Femur (tissue), 1 donor: ENCODE measurements around the gene PPP1R3F.

Experiments used
- DNase-seq: peaks from one replicate; pipeline ENCODE4 v3.0.0-alpha.2; 2017

The PPP1R3F gene, protein sequence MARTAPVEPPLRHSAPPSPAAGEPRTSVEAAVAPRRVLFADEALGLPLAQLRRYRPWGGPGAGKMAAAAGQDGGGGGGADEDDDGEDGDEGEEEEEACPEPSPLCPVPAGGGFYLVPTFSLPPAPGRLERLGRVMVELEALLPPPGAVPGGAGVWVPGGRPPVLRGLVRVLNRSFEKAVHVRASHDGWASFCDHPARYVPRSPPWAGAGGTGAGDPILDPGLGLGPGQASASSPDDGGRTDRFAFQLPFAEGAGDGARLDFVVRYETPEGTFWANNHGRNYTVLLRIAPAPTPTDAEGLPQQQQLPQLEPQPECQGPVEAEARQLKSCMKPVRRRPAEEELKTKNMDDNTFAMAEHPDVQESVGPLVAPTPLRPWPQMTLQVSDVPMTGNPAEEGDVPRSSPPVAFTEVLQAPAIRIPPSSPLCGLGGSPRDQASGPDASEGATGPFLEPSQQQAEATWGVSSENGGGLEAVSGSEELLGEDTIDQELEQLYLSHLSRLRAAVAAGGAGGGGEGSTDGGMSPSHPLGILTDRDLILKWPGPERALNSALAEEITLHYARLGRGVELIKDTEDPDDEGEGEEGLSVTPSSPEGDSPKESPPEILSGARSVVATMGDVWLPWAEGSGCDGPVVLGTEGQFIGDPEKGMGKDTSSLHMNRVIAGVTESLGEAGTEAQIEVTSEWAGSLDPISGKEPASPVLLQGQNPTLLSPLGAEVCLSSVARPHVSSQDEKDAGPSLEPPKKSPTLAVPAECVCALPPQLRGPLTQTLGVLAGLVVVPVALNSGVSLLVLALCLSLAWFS

DNA sequence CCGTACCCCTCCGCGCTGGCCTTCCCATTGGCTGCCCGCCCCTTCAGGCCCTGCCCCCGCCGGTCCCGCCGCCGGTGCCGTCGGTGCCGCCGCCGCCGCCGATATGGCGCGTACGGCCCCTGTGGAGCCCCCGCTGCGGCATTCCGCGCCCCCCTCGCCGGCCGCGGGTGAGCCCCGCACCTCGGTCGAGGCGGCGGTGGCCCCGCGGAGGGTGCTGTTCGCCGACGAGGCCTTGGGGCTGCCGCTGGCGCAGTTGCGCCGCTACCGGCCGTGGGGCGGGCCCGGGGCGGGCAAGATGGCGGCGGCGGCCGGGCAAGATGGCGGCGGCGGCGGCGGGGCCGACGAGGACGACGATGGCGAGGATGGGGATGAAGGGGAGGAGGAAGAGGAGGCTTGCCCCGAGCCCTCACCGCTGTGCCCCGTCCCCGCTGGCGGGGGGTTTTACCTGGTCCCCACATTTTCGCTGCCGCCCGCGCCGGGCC lies at the start of gene PPP1R3F:
PPP1R3F (plus strand) TSS at position 27 of the 482 bp plus-strand sequence; CDS start at position 104, 77 bp downstream.
- DNase-seq, result no peak

DNA sequence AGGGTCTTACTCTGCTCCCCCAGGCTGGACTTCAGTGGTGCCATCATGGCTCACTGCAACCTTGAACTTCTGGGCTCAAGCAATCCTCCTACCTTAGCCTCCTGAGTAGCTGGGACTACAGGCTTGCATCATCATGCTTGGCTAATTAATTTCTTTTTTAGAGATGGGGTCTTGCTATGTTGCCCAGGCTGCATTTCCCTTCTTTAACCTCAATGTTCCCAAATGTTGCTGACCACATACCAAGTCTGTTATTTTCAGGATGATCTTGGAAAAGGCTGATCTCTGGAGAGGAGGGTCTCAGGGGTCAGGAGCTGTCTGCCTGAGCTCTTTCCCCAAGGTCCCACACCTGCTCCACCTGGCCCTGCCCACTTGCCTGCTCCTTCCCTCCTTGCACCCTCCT lies 49.5 kb upstream of the PPP1R3F start:
- no peak for DNase-seq

DNA sequence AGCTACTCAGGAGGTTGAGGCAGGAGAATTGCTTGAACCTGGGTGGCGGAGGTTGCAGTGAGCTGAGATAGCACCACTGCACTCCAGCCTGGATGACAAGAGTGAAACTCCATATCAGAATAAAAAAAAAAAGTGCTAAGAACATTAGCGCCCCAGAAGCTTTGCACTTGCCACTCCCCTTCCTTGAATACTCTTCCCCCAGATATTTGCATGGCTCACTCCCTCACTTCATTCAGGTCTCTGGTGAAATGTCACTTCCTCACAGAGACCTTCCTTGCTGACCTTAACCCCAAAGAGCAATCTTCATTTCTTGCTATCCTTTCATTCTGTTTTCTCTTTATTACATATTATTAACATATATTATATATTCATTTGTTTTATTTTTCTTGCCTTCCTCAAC lies 47.7 kb upstream of the PPP1R3F start:
- DNase-seq, result no peak

DNA sequence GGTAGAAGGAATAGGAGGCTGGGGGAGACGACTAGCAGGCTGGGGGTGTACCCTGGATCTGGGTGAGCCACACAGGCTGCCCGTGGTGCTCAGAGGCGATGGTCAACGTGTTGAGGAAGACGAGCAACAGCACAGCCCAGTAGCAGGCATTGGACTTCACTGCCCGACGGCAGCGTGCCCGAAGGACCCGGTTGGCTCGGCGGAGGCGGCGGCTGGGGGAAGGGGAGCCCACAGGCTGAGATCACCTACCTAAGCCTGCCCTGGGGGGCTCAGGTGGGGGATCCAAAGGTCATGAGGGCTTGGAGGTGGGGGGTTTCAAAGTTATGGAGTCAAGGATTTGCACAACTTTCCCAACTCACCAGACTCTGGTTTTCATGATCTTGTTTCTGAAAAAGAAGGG lies 43.7 kb upstream of the PPP1R3F start:
- no peak for DNase-seq

DNA sequence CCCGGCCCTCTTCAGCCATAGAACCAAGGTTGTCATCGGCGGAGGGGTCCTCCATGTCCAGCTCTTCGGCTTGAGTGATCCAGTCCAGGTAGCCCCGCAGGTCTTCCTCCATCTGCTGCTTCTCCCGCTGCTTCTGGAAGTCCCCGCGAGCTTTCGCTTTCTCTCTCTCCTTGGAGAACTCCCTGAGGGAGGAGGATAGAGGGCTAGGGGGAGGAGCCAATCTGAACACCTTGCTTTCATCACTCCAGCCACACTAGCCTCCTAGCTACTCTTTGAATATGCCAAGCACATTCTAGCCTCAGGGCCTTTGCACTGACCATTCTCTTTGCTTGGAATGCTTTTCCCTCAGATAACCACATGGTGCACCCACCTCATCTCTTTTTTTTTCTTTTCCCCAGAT lies 42.6 kb upstream of the PPP1R3F start:
- DNase-seq, result no peak

DNA sequence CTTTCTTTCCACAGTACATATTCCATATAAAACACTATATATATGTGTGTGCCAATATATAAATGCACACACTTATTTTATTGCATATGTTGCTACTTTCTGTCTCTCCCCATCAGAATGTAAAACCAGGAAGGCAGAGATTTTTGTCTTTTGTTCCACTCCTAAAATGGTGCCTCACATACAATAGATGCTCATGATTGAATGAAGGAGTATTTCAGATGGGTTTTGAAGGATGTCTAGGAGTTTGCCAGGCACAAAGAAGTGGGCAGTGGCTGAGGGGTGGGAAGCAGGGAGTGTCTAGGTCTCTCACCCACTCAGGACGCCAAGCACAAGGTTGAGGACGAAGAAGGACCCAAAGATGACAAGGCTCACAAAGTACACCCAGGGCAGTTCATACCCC lies 41.9 kb upstream of the PPP1R3F start:
- no peak for DNase-seq

DNA sequence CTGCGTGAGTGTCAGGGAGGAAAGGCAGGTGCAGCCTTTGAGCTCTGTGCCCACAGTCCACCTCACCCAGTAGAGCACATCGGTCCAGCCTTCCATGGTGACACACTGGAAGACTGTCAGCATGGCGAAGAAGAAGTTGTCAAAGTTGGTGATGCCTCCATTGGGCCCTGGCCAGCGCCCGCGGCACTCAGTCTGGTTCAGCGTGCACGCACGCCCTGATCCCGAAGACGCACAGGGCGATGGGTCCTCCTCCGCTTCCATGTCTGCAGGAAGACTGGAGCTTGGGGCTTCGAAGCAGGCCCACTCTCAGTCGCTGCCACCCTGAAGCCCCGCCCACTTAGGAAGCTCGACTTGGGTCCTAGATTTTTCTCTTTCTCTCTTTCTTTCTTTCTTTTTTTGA lies 41.4 kb upstream of the PPP1R3F start:
- no peak for DNase-seq

DNA sequence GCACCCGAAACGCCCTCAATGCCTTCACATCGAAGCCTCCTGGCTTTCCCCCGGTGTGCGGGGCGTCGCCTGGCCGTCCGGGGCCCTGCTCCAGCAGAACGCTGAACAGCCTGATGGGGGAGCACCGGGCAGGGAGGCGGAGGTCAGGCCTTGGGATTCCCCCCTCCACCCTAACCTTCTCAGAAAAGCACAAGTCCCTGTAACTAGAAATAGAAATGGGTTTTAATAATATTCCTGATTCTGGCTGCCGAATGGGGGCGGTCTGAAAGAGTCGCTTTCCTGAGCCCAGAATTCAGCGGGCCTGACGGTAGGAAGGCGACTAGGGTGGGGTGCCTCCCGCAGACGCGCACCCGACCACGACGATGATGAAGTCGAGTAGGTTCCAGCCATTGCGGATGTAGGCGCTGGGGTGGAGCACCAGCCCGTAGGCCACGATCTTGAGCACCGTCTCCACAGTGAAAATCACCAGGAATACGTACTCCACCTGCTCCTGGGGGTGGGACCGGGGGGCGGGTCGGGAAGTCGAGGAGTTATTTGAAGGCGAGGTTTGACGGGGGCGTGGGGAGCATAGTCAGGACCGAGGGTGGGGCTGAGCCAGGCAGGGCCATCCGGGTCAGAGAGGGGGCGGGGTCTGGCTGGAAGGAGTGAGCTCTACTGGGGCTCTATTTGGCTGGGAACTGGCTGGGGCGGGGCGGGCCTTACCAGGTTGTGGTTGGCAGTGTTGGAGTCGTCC lies 38.9 kb upstream of the PPP1R3F start:
- peak; percentile 34 for DNase-seq

DNA sequence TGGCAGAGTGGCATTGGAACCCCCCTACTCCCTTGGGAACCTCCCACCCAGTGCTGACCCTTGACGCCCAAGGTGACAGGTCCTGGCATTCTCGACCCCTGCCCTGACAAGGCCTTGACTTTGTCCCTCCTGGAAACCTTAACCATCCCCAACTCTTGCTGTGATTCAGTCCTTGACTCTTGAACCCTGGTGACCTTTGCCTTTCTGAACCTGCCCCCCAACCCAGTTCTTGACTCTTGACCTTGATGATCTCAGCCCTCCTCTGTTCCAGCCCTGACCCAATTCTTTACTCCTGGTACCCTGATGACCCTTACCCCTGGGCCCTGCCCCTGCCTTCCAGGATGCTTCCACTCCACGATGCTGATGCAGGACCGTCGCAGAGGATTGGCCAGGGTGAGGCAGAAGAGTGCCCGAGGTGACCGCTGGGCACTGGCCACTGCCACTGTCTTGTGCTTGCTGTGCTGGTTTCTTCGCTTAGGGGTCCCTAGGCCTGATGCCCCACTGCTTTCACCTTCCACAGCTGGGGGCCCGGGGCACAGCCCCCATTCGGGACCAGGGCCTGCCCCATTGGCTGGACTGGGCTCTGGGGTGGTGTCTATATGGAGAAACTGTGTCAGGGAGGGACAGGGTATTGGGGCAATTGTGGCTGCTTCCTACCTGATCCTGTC lies 38.1 kb upstream of the PPP1R3F start:
- DNase-seq, result no peak

DNA sequence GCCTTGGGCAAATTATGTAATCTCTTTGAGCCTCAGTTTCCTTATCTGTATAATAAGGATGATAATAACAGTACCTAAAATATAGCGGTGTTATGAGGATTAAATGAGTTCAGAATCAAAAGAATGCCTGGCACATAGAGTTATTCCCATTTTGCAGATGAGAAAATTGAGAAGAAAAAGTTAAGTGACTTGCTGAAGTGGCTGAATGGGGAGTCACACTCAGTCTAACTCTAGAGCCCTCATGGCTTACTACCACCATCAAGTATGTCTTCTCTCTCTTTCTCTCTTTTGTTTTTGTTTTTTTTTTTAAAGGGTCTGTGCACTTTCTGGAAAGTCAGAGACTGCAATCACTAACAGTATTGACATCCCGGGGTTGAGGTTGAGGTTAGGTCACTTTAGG lies 37.1 kb upstream of the PPP1R3F start:
- no peak for DNase-seq

DNA sequence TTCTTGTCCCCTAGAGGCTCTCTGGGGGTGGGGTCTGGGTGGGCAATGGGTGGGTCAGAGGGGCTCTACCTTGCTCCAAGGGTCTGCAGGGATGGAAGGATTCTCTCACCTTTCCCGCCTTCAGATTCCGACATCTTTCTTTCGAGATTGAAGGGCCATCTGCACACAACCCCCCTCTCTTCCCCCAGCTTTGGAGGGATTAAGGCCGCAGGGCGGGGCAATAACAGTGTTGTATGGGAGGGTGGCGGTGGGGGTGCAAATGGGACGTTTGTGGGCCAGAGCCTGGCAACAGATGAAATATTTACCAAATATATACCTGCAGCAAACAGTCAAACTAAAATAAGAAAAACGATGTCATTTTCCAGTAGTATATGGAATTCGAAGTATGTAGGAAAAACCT lies 36.4 kb upstream of the PPP1R3F start, which contains the start of gene CACNA1F:
CACNA1F (minus strand) TSS at position 165 of the 400 bp plus-strand sequence; CDS start at position 134, 31 bp downstream.
- DNase-seq, result no peak

DNA sequence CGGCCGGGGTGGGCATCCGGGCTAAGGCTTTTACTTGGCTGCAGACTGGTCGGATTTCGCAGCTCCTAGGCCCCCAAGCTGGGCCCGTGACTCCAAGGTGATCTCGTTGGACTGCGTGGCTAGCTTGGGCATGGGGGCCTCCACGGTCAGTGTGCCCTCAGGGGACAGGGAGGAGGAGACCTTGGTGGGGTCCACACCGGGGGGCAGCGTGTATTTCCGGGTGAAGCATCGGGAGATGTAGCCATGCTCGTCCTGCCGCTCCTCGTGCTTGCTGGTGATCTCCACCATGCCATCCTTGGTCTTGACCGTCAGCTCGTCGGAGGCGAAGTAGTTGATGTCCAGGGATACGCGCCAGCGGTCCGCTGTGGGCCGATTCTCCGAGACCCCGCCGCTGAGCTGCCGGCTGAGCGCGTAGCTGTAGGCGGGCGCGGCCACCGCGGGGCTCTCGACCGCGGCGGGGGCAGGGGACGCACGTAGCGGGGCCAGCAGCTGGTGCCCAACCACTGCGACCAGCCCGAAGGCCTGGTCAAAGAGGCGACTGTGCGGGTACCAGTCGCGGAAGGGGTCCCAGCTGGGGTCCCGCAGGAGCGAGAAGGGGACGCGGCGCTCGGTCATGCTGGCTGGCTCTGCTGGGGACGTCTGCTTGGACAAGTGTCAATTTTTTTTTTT lies 35.6 kb upstream of the PPP1R3F start:
- DNase-seq, result no peak

DNA sequence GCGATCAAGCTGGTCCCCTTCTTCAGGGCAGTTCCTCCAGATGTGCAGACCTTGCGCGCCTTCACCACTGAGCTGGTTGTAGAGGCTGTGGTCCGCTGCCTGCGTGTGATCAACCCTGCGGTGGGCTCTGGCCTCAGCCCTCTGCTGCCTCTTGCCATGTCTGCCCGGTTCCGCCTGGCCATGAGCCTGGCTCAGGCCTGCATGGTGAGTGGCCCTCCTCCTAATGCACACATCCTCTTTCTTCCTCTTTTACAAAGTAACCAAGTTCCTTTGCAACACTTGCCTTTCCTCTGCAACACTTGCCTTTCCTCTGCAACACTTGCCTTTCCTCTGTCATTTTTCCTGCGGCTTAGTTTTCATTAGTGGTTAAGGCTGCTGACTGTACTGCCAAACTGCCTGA lies 32.5 kb upstream of the PPP1R3F start:
- DNase-seq, result no peak

DNA sequence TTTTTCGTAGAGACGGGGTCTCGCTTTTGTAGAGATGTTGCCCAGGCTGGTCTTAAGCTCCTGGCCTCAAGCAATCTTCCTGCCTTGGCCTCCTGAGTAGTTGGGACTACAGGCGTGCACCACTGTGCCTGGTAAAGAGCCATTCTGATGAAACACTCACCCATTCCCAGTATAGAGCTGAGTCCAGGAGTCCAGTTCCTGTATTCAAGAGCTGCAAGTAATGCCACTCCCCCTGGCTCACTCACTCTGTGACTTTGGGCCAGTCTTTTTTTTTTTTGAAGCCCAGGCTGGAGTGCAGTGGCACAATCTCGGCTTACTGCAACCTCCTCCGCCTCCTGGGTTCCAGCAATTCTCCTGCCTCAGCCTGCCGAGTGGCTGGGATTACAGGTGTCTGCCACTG lies 30.9 kb upstream of the PPP1R3F start:
- no peak for DNase-seq

DNA sequence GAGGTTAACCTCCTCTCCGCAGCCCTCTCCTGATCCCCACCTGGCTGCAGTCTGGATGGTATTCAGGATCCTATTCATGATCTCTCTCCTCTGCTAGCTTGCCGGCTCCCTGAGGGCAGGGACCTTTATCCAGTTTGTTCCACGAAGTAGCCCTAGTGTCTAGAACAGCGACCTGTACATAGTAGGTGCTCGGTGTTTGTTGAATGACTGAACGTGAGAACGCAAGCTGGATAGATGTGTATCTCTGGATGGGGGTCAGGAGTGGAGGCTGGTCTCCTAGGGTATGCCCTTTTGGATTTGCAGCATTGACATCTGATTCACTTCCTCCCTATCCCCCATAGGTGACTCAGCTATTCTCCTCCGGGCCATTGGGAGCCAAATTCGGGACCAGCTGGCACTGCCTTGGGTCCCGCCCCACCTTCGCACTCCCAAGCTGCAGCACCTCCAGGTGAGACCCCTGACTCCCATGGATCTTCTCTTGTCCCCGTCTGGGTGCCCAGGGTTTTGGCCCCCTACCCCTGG lies 27.0 kb upstream of the PPP1R3F start:
- DNase-seq, result no peak

DNA sequence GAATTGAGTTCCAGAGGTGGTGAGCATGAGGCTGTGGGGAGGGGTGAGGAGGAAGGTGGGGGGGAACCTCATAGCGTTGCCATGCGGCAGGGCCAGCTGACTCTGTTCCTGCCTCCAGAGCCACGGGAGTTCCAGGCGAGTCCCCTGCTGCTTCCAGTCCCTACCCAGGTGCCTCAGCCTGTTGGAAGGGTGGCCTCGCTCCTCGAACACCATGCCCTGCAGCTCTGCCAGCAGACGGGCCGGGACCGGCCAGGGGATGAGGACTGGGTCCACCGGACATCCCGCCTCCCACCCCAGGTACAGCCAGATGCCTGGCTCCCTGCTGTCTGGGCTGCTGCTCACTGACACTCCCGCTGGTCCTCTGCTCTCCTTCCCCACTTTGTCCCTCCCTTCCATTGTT lies 26.4 kb upstream of the PPP1R3F start:
- DNase-seq, result no peak

DNA sequence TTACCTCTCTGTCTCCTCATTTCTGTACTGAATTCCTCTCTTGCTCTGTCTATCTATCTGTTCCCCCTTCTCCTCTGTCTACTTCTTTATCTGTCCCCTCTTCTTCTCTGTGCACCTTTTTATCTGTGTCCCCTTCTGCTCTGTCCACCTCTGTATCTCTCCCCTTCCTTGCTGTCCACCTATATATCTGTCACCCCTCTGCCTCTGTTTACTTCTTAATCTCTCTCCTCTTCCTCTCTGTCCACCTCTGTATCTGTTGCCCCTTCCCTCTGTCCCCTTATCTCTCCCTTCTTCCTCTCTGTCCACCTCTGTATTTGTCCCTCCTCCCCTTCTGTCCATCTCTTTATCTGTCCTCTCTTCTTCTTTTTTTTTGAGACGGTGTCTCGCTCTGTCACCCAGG lies 25.4 kb upstream of the PPP1R3F start:
- no peak for DNase-seq

DNA sequence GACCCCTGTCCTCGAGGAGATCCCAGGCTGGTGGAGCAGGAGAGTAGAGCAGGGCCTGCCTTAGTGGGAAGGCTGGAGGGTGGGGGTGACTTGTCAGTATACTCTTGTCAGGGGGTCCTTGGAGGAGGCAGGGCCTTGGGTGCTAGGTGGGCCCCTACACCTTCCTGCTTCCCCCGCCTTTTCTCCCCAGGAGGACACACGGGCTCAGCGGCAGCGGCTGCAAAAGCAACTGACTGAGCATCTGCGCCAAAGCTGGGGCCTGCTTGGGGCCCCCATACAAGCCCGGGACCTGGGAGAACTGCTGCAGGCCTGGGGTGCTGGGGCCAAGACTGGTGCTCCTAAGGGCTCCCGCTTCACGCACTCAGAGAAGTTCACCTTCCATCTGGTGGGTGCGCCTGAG lies 23.1 kb upstream of the PPP1R3F start:
- DNase-seq, result no peak

DNA sequence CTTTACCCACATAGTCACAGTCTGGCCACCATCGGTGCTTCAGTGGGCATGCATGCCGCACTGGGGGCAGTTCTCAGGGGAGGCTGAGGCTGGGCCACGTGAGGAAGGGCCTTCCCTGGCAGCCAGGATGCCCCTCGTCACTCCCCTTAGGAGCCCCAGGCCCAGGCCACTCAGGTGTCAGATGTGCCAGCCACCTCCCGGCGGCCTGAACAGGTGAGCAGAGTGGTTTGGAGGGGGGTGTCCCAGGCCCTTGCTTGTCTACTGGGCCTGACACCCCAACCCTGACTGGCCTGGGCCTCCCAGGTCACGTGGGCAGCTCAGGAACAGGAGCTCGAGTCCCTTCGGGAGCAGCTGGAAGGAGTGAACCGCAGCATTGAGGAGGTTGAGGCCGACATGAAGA lies 22.2 kb upstream of the PPP1R3F start:
- no peak for DNase-seq

DNA sequence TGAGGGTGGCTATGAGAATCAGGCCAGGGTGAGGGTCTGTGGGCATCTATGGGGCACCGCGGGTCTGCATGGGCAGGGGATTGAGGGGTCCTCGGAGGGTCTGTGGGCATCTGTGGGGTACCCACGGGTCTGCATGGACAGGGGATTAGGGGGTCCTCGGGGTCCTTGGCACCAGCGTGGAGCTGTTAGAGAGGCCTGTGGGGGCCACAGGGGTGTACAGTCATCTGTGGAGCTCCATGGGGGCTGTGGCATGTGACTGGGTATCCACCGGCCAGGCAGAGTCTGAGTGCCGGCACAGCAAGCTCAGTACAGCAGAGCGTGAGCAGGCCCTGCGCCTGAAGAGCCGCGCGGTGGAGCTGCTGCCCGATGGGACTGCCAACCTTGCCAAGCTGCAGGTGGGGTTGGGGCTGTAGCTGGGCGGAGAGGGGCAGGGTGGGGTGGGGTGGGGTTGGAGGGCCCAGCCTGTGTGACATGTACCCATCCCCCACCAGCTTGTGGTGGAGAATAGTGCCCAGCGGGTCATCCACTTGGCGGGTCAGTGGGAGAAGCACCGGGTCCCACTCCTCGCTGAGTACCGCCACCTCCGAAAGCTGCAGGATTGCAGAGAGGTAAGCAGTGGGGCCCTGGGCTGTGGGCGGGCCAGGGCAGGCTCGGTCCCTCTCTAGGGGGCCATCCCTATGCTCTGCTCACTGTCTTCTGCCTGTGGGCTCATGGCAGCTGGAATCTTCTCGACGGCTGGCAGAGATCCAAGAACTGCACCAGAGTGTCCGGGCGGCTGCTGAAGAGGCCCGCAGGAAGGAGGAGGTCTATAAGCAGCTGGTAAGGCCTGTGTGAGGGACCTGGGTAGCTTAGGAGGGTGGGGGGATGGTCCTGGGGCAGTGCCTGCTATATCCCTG lies 21.4 kb upstream of the PPP1R3F start:
- DNase-seq, result no peak

DNA sequence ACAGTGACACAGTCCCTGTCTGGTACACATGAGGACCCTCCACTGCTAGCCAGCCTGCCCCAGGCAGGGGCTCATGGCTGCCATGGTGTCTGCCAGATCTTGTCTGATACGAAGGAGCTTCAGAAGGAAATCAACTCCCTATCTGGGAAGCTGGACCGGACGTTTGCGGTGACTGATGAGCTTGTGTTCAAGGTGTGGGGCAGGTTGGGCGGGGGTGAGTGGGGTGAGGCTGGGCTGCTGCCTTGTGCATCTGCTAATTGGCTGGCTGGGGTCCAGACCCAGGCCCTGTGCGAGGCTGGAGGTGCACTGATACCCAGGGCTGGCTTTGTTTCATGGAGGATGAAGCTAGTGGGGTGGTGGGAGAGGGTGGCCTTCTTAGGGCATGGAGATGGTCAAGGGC lies 20.5 kb upstream of the PPP1R3F start:
- DNase-seq, result no peak
